Effector CD8-positive, alpha-beta T cell (primary cell): ENCODE results near the gene KRTAP5-3.
A peak's percentile ranks its signal among the peaks of the same experiment; 100 is the strongest.
"Not testable (repeated sequence)": the region's sequence is repeated elsewhere in the genome, so short reads cannot be mapped to it uniquely, and the experiment has no call there.

Experiments used
- DNase-seq: peaks from one replicate; lab custom pipeline; 2025; lab: John Stamatoyannopoulos, UW
- total RNA-seq, 4 experiments: gene quantifications; one replicate each; lab custom pipeline; 2026; lab: John Stamatoyannopoulos, UW

KRTAP5-3 gene
- 0 reads per million in 4 experiments for total RNA-seq

DNA sequence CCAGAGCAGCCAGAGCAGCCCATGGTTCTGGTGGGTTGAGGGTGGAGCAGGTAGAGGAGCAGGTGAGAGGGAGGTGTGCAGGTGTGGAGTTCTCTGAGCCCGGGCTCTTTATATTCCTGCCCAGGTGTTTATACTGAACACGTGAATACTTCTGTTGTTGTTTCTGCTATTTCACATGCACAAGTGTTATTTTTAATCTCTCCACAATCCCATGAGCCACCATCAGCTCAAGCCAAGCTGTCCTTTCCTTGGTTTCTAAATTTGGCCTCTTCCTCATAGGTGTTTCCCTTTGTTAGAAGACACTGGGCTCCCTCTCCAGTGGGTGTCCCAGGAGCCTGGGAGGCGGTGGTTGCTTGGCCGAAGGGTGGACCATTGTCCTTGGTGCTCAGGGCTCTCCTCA, at the start of gene KRTAP5-3:
Gene KRTAP5-3 (minus strand): TSS at position 101 of the 400 bp plus-strand sequence. CDS start 78 bp downstream, at position 23.
- no peak for DNase-seq

DNA sequence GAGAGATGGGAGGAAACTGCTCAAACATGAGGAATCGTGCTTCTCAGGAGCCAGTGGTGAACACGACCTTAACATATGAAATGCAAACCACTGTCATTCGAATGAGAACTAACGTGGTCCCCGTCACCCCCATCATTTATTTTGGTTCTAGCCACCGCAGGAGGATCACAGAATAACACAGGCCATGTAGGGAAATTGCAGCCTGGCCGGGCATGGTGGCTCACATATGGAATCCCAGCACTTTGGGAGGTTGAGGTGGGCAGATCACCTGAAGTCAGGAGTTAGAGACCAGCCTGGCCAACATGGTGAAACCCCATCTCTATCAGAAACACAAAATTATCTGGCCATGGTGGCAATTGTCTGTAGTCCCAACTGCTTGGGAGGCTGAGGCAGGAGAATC, 48.4 kb upstream of the KRTAP5-3 start:
- no peak for DNase-seq

- no peak for DNase-seq
Measured at GRCh38 chr11:1656061-1656441, 47.8 kb upstream of the KRTAP5-3 start.

- DNase-seq = no peak
Measured at GRCh38 chr11:1655168-1656060, 47.2 kb upstream of the KRTAP5-3 start.

GRCh38 chr11:1654388-1655167, 46.3 kb upstream of the KRTAP5-3 start:
- DNase-seq = no peak

DNA sequence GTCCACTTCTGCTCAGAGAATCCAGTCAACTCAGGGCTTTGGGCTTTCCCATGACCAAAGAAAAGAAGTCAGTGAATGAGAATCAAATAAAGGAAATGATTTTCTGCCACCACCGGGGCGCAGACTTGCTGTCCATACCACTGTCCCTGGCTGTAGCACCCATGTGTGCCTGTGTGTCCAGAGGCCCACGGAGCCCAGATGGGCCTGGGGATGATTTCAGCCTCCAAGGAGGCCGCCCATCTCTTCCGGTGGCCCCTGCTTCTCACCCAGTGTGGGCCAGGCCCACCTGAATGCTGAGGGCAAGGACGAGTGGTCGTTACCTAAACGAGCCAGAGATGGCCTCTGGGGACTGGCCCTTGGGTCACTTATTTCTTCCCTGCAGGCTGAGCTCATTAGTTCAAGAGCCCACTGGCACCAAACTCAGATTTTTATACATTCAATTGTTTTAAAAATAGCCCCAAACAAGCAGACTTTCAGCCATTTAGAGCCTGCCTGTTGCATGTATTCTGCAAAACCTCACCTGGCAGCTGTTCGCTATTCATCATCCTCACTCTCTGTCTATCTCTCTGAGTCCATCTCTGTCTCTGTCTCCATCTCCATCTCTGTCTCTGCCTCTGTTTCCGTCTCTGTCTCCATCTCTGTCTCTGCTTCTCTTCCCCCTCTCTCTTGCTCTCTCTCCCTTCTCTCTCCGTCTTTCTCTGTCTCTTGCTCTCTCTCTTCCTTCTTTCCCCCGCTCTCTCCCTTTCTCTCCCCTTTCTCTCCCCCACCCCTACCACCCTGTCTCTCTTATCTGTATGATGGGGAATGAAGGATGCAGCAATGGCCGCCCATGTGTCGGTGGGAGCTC, 45.5 kb upstream of the KRTAP5-3 start:
- no peak for DNase-seq

DNA sequence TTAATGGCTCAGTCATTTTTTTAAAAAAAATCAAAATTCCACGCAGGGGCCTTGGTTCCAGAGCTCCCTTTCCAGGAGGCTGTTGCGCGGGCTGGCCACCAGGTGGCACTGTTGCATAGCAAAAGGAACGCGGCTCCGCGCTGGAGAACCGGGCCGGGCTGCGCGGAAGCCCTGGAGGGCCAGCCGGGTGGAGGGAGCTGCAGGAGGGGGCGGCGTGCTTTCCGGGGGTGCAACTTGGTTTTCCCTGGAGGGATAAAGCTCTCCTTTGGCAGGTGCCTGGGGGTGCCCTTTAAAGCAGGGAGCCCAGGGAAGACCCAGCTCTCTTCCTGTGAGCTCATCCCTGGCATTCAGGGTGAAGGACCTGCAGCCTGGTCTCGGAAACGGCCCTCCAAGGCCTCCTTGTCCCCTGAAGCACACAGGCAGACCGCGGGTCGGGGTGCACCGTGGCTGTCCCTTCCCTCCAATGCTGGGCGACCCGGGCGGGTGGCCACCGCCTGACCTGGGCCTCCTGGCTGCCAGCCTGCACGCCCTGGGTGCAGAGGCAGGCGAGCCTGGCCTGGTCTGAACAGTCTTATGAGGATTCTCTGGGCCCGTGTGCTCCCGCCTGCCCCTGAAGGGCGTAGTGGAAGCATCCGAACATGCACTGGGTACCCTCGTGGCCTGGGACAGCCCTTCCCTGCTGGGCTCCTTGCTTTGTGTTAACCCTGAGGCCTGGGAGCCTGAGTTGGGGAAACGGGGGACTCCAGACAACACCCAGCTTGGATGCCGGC, 44.7 kb upstream of the KRTAP5-3 start:
- peak; percentile 74 for DNase-seq

- no peak for DNase-seq
Measured at GRCh38 chr11:1652442-1652770, 44.1 kb upstream of the KRTAP5-3 start.

- DNase-seq = no peak
Measured at GRCh38 chr11:1652026-1652425, 43.8 kb upstream of the KRTAP5-3 start.

GRCh38 chr11:1651411-1651980, 43.2 kb upstream of the KRTAP5-3 start:
- no peak for DNase-seq

- no peak for DNase-seq
Measured at GRCh38 chr11:1650918-1651262, 42.6 kb upstream of the KRTAP5-3 start.

GRCh38 chr11:1650034-1650917, 42.0 kb upstream of the KRTAP5-3 start:
- no peak for DNase-seq

DNA sequence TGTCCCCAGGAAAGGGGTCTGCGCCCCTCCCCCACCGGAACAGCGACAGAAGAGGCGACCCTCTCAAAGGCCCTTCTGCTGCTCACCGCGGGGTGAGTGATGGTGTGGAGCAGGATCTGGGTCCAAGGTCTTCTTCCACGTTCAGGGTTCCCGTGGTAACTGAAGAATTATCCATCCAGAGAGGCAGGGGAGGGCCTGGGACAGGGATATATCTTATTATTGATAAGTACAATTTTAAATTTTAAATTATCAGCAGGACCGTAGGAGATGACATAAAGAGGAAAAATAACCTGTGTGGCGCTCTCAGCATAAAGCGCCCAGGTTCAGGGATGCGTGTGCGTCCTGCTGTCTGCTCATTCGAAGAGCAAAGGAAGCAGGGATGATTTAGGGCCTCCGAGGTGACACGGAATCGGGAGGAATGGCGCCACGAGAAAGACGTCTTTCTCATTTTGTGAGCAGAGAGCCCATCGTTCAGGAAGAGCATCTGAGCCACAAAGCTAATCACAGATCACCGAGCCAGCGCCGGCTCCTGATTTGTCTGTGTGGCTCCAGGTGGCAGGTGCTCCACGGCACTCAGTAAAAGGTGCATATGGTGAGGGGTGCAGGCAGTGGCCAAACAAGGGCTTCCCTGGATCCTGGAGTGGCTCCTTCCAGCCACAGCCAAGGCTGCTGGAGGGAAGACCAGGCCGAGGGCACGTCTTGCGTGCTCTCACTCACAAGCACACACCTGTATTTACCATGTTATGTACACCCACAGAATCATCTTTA, 40.6 kb upstream of the KRTAP5-3 start:
- DNase-seq = no peak

DNA sequence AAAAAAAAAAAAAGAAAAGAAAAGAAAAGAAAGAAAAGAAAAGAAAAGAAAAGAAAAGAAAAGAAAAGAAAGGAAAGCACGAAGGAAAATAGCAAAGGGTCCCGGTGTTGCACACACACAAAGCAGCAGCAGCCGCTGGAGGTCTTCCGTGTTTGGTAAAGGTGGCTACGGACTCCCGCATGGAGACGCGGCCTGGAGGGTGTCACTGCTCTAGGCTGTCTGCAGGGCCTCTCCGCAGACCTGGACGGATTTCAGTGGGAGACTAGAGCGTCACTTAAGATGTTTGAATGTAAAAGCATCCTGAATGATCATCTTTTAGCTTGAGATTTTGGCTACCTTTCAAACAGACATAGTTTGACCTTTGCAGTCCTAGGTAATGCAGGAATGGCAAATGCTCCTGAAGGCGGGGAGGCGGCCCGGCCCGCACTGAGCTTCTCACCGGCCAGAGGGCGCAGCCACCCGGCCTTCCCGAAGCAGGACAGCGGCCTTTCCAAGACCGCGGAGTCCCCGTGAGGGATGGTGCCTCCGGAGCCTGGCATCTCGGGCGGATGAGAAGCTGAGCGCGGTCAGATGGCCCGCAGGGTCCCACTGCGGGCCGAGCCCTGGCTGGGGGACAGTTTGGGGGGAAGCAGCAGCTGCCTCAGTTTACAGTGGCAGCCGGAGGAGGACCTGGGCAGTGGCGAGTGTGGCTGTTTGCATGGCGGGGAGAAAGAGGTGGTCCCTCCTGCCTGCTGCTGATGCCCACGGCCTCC, 39.8 kb upstream of the KRTAP5-3 start:
- DNase-seq = no peak

DNA sequence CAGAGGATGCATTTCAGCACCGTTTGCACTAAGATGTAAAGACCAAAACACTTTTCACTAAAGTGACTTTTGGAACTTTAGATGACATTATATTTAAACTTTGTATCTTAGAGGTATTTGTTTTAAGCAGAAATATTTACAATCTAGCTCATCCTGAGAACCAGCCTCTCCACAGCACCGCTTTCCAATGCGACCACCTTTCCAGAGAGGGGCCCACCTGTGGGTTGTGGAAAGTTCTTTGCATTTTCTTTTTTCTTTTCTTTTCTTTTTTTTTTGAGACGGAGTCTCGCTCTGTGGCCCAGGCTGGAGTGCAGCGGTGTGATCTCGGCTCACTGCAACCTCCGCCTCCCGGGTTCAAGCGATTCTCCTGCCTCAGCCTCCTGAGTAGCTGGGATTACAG, 38.3 kb upstream of the KRTAP5-3 start:
- not testable (repeated sequence) for DNase-seq

DNA sequence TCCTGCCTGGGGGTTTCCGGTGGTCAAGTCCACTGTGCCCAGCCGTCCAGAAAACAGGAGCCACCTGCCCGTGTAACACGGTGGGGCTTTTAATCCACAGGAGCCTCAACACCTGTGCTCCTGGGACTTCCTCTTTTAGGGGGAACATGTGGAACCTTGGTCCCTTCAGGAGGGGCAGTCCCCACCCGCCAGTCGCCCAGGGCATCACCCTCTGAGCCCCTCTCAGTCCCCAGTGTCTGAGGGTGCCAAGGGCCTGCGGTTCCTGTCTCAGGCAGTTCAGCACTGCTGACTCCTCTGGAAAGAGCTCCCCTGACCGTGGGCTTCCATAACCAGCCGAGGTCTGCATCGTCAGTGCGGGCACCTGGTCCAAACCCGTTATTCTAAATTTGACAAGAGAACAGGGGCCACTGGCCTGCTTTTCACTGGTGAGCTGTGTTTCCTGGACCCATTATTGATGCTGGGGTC, 37.1 kb upstream of the KRTAP5-3 start:
- DNase-seq = no peak

GRCh38 chr11:1644601-1645356, 36.5 kb upstream of the KRTAP5-3 start:
- DNase-seq = no peak
